ENCODE results near the gene CD55.

- TF ChIP-seq CTCF (conservative IDR thresholded peaks at IDR 0.05 in 1 of 2, IDR thresholded peaks at IDR 0.05 in 1 of 2; ENCODE audit: low read depth in 1 of 2, low read length in 2 of 2) (no peak), EZH2 (IDR thresholded peaks at IDR 0.05; ENCODE audit: low read length, missing control alignments) (no peak)
Measured at GRCh38 chr1:207289756-207290155, 31.7 kb upstream of the CD55 start.

Data from fibroblast of lung (primary cell).